ENCODE data around the gene PRTG. TPM values are rescaled to one million over a fixed set of nuclear protein-coding genes. Genes with fewer than 3 reads are reported as not detected.
"Not testable (repeated sequence)": the region's sequence is repeated elsewhere in the genome, so short reads cannot be mapped to it uniquely, and the experiment has no call there.

PRTG gene
- total and polyA plus RNA-seq, 2 donors (not counting 1 experiment from before 2014, with no cell fraction given) = 2.1 to 4.0 TPM

GRCh38 chr15:55606214-55606613, 136.7 kb downstream of the PRTG start:
- no peak overlapping the region for H2AFZ ChIP-seq (ENCODE audit: low read length)
- H3K27ac ChIP-seq (ENCODE audit: insufficient read depth, low read length) = no peak overlapping the region
- H3K4me2 ChIP-seq (ENCODE audit: extremely low read depth, insufficient read depth, low read length) = no peak overlapping the region
- no peaks in the 10 kb centered on the region for H3K4me1 ChIP-seq (ENCODE audit: control insufficient read depth, extremely low read depth, insufficient read depth, low read length)
- no peaks in the 10 kb centered on the region for H3K27me3 ChIP-seq (ENCODE audit: control insufficient read depth, insufficient read depth, low read length)
- no peaks in the 10 kb centered on the region for H4K20me1 ChIP-seq (ENCODE audit: control insufficient read depth, extremely low read depth, insufficient read depth, low read length)
- no peaks in the 10 kb centered on the region for H3K36me3 ChIP-seq (ENCODE audit: control insufficient read depth, insufficient read depth, low read length)
- no peaks in the 10 kb centered on the region for H3K79me2 ChIP-seq (ENCODE audit: control insufficient read depth, insufficient read depth, low read length)
- TF ChIP-seq EZH2 (IDR thresholded peaks at IDR 0.05; ENCODE audit: low read length, missing control alignments) = no peak
- no peak for TF ChIP-seq CTCF (conservative IDR thresholded peaks at IDR 0.05 in 1 of 2, IDR thresholded peaks at IDR 0.05 in 1 of 2; ENCODE audit: low read depth in 1 of 2, low read length in 2 of 2)
- H3K4me3 ChIP-seq (replicated peaks in 1 of 4; ENCODE audit: control extremely low read depth in 1 of 4, insufficient read depth in 1 of 4, low read depth in 3 of 4, low read length in 4 of 4) = no peak overlapping the region
- H3K9me3 ChIP-seq (ENCODE audit: control insufficient read depth, insufficient read depth, low read depth, low read length) = no peaks in the 10 kb centered on the region
- H3K9ac ChIP-seq (ENCODE audit: insufficient read depth, low read length) = no peak overlapping the region
- no peak for DNase-seq (ENCODE audit: low read depth in 2 of 2)

- H3K36me3 ChIP-seq (ENCODE audit: control insufficient read depth, insufficient read depth, low read length) = no peaks in the 10 kb centered on the region
- no peak overlapping the region for H2AFZ ChIP-seq (ENCODE audit: low read length)
- no peak for DNase-seq (ENCODE audit: low read depth in 2 of 2)
- H3K4me2 ChIP-seq (ENCODE audit: extremely low read depth, insufficient read depth, low read length) = no peak overlapping the region
- H3K9me3 ChIP-seq (ENCODE audit: control insufficient read depth, insufficient read depth, low read depth, low read length) = no peaks in the 10 kb centered on the region
- no peak overlapping the region for H3K4me3 ChIP-seq (replicated peaks in 1 of 4; ENCODE audit: control extremely low read depth in 1 of 4, insufficient read depth in 1 of 4, low read depth in 3 of 4, low read length in 4 of 4)
- H3K27ac ChIP-seq (ENCODE audit: insufficient read depth, low read length) = no peak overlapping the region
- no peaks in the 10 kb centered on the region for H3K4me1 ChIP-seq (ENCODE audit: control insufficient read depth, extremely low read depth, insufficient read depth, low read length)
- TF ChIP-seq CTCF (conservative IDR thresholded peaks at IDR 0.05 in 1 of 2, IDR thresholded peaks at IDR 0.05 in 1 of 2; ENCODE audit: low read depth in 1 of 2, low read length in 2 of 2) = no peak
- TF ChIP-seq EZH2 (IDR thresholded peaks at IDR 0.05; ENCODE audit: low read length, missing control alignments) = no peak
- H3K79me2 ChIP-seq (ENCODE audit: control insufficient read depth, insufficient read depth, low read length) = no peaks in the 10 kb centered on the region
- H3K27me3 ChIP-seq (ENCODE audit: control insufficient read depth, insufficient read depth, low read length) = no peaks in the 10 kb centered on the region
- H4K20me1 ChIP-seq (ENCODE audit: control insufficient read depth, extremely low read depth, insufficient read depth, low read length) = no peaks in the 10 kb centered on the region
- no peak overlapping the region for H3K9ac ChIP-seq (ENCODE audit: insufficient read depth, low read length)
Observed at GRCh38 chr15:55601374-55601773, 141.6 kb downstream of the PRTG start.

GRCh38 chr15:55599439-55599838, 143.5 kb downstream of the PRTG start:
- Histone ChIP-seq H3K36me3 (ENCODE audit: control insufficient read depth, insufficient read depth, low read length) (no peaks in the 10 kb centered on the region), H3K4me2 (ENCODE audit: extremely low read depth, insufficient read depth, low read length) (no peak overlapping the region), H3K4me3 (replicated peaks in 1 of 4; ENCODE audit: control extremely low read depth in 1 of 4, insufficient read depth in 1 of 4, low read depth in 3 of 4, low read length in 4 of 4) (no peak overlapping the region), H3K4me1 (ENCODE audit: control insufficient read depth, extremely low read depth, insufficient read depth, low read length) (no peaks in the 10 kb centered on the region), H3K27ac (ENCODE audit: insufficient read depth, low read length) (no peak overlapping the region), H3K9me3 (ENCODE audit: control insufficient read depth, insufficient read depth, low read depth, low read length) (no peaks in the 10 kb centered on the region), H2AFZ (ENCODE audit: low read length) (no peak overlapping the region), H3K9ac (ENCODE audit: insufficient read depth, low read length) (no peak overlapping the region), H3K27me3 (ENCODE audit: control insufficient read depth, insufficient read depth, low read length) (no peaks in the 10 kb centered on the region), H3K79me2 (ENCODE audit: control insufficient read depth, insufficient read depth, low read length) (no peaks in the 10 kb centered on the region), H4K20me1 (ENCODE audit: control insufficient read depth, extremely low read depth, insufficient read depth, low read length) (no peaks in the 10 kb centered on the region)
- TF ChIP-seq EZH2 (IDR thresholded peaks at IDR 0.05; ENCODE audit: low read length, missing control alignments) (no peak), CTCF (conservative IDR thresholded peaks at IDR 0.05 in 1 of 2, IDR thresholded peaks at IDR 0.05 in 1 of 2; ENCODE audit: low read depth in 1 of 2, low read length in 2 of 2) (no peak)
- no peak for DNase-seq (ENCODE audit: low read depth in 2 of 2)

DNA sequence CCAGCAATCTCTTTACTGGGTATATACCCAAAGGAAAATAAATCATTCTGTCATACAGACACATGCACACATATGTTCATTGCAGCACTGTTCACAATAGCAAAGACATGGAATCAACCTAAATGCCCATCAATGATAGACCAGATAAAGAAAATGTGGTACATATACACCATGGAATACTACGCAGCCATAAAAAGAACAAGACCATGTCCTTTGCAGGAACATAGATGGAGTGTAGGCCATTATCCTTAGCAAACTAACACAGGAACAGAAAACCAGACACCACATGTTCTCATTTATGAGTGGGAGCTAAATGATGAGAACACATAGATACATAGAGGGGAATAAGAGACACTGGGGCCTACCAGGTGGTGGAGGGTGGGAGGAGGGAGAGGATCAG, 149.9 kb downstream of the PRTG start:
- H2AFZ ChIP-seq (ENCODE audit: low read length); H3K27ac ChIP-seq (ENCODE audit: insufficient read depth, low read length); H3K4me2 ChIP-seq (ENCODE audit: extremely low read depth, insufficient read depth, low read length); H3K9me3 ChIP-seq (ENCODE audit: control insufficient read depth, insufficient read depth, low read depth, low read length); H3K9ac ChIP-seq (ENCODE audit: insufficient read depth, low read length); H3K36me3 ChIP-seq (ENCODE audit: control insufficient read depth, insufficient read depth, low read length); H3K4me3 ChIP-seq (replicated peaks in 1 of 4; ENCODE audit: control extremely low read depth in 1 of 4, insufficient read depth in 1 of 4, low read depth in 3 of 4, low read length in 4 of 4); H4K20me1 ChIP-seq (ENCODE audit: control insufficient read depth, extremely low read depth, insufficient read depth, low read length); H3K79me2 ChIP-seq (ENCODE audit: control insufficient read depth, insufficient read depth, low read length); H3K4me1 ChIP-seq (ENCODE audit: control insufficient read depth, extremely low read depth, insufficient read depth, low read length); DNase-seq (ENCODE audit: low read depth in 2 of 2); H3K27me3 ChIP-seq (ENCODE audit: control insufficient read depth, insufficient read depth, low read length): not testable (repeated sequence)

All from fibroblast of lung (primary cell).